Measurements from ENCODE around the gene ISM1.

Gene ISM1

DNA sequence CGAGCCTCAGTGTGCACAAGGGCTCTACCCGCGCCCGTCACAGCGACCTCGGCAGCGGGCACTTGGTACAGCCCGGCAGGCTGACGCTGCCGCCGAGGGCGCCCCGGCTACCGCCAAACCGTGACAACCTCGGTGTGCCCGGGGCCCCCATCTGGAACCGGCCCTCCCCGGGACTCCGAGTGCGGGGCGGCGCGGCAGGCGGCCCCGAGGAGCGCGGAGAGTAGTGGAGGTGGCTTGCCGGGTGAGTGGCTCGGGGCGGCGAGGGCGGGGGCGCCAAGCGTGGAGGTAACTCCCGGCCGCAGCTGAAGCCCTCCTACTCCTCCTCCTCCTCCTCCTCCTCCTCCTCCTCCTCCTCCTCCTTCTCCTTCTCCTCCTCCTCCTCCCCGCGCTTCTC is at the start of gene ISM1:
Gene ISM1, plus strand, starts transcription at position 371 of the 394 bp plus-strand sequence. CDS start 503 bp downstream, outside the sequence.
- Histone ChIP-seq H3K27ac (ENCODE audit: low read depth, low read length) (no peak within 1 kb of the TSS), H3K9ac (ENCODE audit: low read length) (peak within 1 kb of the TSS; percentile 42), H3K4me1 (ENCODE audit: control insufficient read depth, insufficient read depth, low read length) (no peaks in the 10 kb centered on the region), H3K36me3 (ENCODE audit: control insufficient read depth, insufficient read depth, low read length) (no peaks in the 10 kb centered on the region), H3K4me3 (ENCODE audit: low read depth, low read length) (peak within 1 kb of the TSS; percentile 89), H3K27me3 (ENCODE audit: control insufficient read depth, insufficient read depth, low read length) (peaks cover 79% of the 10 kb centered on the region), H3K9me3 (ENCODE audit: control insufficient read depth, insufficient read depth, low read depth, low read length) (0 out of 2 replicates have a peak, but pooled peaks cover under 1% of the 10 kb centered on the region)

DNA sequence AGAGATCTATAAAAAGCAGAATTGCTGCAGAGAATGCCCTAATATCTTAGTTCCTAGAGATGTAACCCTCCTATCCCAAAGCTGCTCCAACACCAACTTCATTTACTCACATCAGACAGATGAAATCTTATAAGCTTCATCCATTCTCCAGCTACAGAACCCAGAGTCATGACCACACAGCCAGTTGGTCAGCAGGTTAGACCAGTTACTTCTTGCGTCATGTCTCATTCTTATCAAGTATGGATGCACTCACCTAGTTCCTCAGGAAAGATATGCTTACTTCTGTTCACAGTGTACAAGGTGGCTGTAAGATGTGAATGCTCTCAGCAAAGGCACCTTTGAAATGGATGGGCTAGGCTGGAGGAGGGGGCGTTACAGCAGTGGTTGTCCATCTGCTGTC is 47.9 kb upstream of the ISM1 start:
- no peak overlapping the region for H3K27ac ChIP-seq (ENCODE audit: low read depth, low read length)
- H3K4me1 ChIP-seq (ENCODE audit: control insufficient read depth, insufficient read depth, low read length): no peaks in the 10 kb centered on the region
- peaks cover 3% of the 10 kb centered on the region; the same call in 1 of the 2 replicates for H3K9me3 ChIP-seq (ENCODE audit: control insufficient read depth, insufficient read depth, low read depth, low read length)
- H3K27me3 ChIP-seq (ENCODE audit: control insufficient read depth, insufficient read depth, low read length): no peaks in the 10 kb centered on the region
- no peaks in the 10 kb centered on the region for H3K36me3 ChIP-seq (ENCODE audit: control insufficient read depth, insufficient read depth, low read length)
- H3K4me3 ChIP-seq (ENCODE audit: low read depth, low read length): no peak overlapping the region
- no peak overlapping the region for H3K9ac ChIP-seq (ENCODE audit: low read length)

- Histone ChIP-seq H3K27ac (ENCODE audit: low read depth, low read length) (no peak overlapping the region), H3K36me3 (ENCODE audit: control insufficient read depth, insufficient read depth, low read length) (no peaks in the 10 kb centered on the region), H3K9me3 (ENCODE audit: control insufficient read depth, insufficient read depth, low read depth, low read length) (peaks cover under 1% of the 10 kb centered on the region; the same call in 1 of the 2 replicates), H3K4me1 (ENCODE audit: control insufficient read depth, insufficient read depth, low read length) (no peaks in the 10 kb centered on the region), H3K27me3 (ENCODE audit: control insufficient read depth, insufficient read depth, low read length) (no peaks in the 10 kb centered on the region), H3K4me3 (ENCODE audit: low read depth, low read length) (no peak overlapping the region), H3K9ac (ENCODE audit: low read length) (no peak overlapping the region)
Observed at GRCh38 chr20:13174402-13174801, 46.7 kb upstream of the ISM1 start.

DNA sequence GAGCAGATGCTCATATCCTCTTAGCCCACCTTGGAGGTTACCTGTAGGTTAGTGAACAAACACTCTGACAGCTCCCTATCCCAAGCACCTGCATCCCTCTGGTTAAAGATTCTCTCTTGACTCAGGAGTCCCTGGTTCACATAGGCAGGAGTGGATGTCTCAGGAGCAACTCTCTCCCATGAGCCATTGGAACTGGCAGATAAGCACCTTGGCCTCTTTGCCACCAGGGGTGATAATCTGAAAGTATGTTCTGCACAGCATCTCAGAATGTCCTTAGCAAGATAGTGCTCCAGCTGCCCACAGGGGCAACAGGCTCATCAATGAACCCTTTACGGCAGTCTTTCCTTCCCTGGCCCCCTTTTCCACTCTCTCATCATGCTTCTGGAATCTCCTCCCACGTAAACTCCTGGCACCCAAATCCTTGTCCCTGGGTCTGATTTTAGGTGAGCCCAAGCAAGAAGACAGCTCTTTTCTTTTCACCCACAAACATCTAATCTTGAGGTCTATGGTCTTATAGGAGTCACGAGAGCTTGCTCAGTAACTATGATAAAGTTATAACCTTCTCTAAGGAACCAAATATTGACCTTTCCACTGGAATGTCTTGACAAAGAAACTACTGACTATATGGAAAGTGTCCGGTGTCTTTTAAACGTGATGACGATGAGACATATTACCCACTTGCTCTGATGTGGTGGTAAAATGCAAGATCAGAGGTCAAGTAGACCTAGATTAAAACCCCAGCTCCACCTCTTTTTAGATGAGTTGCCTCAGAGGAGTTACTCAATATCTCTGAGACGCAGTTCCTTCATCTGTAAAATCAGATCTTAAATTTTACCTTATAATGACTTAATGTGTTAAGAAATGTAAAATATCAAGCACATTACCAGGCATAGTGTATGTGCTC is 39.8 kb upstream of the ISM1 start:
- no peak overlapping the region for H3K27ac ChIP-seq (ENCODE audit: low read depth, low read length)
- no peaks in the 10 kb centered on the region for H3K9me3 ChIP-seq (ENCODE audit: control insufficient read depth, insufficient read depth, low read depth, low read length)
- no peak overlapping the region for H3K4me3 ChIP-seq (ENCODE audit: low read depth, low read length)
- peaks cover 11% of the 10 kb centered on the region for H3K4me1 ChIP-seq (ENCODE audit: control insufficient read depth, insufficient read depth, low read length)
- H3K27me3 ChIP-seq (ENCODE audit: control insufficient read depth, insufficient read depth, low read length): no peaks in the 10 kb centered on the region
- no peak overlapping the region for H3K9ac ChIP-seq (ENCODE audit: low read length)
- no peaks in the 10 kb centered on the region for H3K36me3 ChIP-seq (ENCODE audit: control insufficient read depth, insufficient read depth, low read length)

DNA sequence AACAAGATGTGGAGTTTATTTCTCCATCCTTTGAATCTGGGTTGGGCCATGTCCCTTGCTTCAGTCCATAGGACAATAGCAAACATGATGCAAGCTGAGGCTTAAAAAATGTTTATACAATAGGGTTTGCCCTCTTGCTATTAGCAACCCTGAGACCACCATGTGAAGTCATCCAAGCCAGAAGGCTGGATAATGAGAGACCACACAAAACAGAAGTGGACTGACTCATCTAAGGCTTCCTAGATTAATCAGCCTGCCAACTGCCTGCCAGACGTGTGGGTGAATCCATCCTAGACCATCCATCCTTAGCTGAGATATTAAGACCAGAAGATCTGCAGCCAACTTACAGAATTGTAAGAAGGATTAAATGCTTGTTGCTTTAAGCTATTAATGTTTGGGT is 38.1 kb upstream of the ISM1 start:
- Histone ChIP-seq H3K9me3 (ENCODE audit: control insufficient read depth, insufficient read depth, low read depth, low read length) (no peaks in the 10 kb centered on the region), H3K36me3 (ENCODE audit: control insufficient read depth, insufficient read depth, low read length) (no peaks in the 10 kb centered on the region), H3K27ac (ENCODE audit: low read depth, low read length) (no peak overlapping the region), H3K9ac (ENCODE audit: low read length) (no peak overlapping the region), H3K27me3 (ENCODE audit: control insufficient read depth, insufficient read depth, low read length) (no peaks in the 10 kb centered on the region), H3K4me1 (ENCODE audit: control insufficient read depth, insufficient read depth, low read length) (peaks cover 17% of the 10 kb centered on the region), H3K4me3 (ENCODE audit: low read depth, low read length) (no peak overlapping the region)

- H3K9ac ChIP-seq (ENCODE audit: low read length): no peak overlapping the region
- peaks cover 17% of the 10 kb centered on the region for H3K4me1 ChIP-seq (ENCODE audit: control insufficient read depth, insufficient read depth, low read length)
- no peaks in the 10 kb centered on the region for H3K27me3 ChIP-seq (ENCODE audit: control insufficient read depth, insufficient read depth, low read length)
- 0 out of 2 replicates have a peak overlapping the region, but pooled peaks have one; percentile 31 for H3K27ac ChIP-seq (ENCODE audit: low read depth, low read length)
- H3K9me3 ChIP-seq (ENCODE audit: control insufficient read depth, insufficient read depth, low read depth, low read length): no peaks in the 10 kb centered on the region
- H3K36me3 ChIP-seq (ENCODE audit: control insufficient read depth, insufficient read depth, low read length): no peaks in the 10 kb centered on the region
- H3K4me3 ChIP-seq (ENCODE audit: low read depth, low read length): no peak overlapping the region
Observed at GRCh38 chr20:13186043-13186774, 34.9 kb upstream of the ISM1 start.

GRCh38 chr20:13187899-13188298 is 33.2 kb upstream of the ISM1 start:
- Histone ChIP-seq H3K4me3 (ENCODE audit: low read depth, low read length) (no peak overlapping the region), H3K4me1 (ENCODE audit: control insufficient read depth, insufficient read depth, low read length) (peaks cover 17% of the 10 kb centered on the region), H3K27me3 (ENCODE audit: control insufficient read depth, insufficient read depth, low read length) (no peaks in the 10 kb centered on the region), H3K36me3 (ENCODE audit: control insufficient read depth, insufficient read depth, low read length) (no peaks in the 10 kb centered on the region), H3K9me3 (ENCODE audit: control insufficient read depth, insufficient read depth, low read depth, low read length) (no peaks in the 10 kb centered on the region), H3K9ac (ENCODE audit: low read length) (no peak overlapping the region), H3K27ac (ENCODE audit: low read depth, low read length) (no peak overlapping the region)

DNA sequence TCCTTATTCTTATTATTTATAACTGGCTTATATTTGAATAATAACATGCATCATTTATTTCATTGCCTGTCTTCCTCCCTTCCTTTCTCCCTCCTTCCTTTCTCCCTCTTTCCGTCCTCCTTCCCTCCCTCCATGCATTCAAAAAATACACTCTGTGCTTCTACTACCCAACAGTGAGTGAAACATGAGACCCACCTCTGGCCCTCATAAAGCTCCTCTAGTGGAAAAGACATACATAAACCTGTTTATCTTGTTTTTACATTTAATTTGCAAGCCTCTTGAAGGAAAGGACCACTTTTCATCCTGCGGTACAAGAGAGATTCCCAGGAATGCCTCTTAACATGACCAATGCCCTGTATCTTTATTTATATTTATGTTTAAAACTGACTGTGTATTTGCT is 21.8 kb upstream of the ISM1 start:
- Histone ChIP-seq H3K9ac (ENCODE audit: low read length) (no peak overlapping the region), H3K27ac (ENCODE audit: low read depth, low read length) (no peak overlapping the region)

GRCh38 chr20:13200767-13201500 is 20.1 kb upstream of the ISM1 start:
- H3K9me3 ChIP-seq (ENCODE audit: control insufficient read depth, insufficient read depth, low read depth, low read length): no peaks in the 10 kb centered on the region
- no peak overlapping the region for H3K9ac ChIP-seq (ENCODE audit: low read length)
- H3K4me1 ChIP-seq (ENCODE audit: control insufficient read depth, insufficient read depth, low read length): peaks cover 18% of the 10 kb centered on the region
- H3K27ac ChIP-seq (ENCODE audit: low read depth, low read length): no peak overlapping the region
- H3K4me3 ChIP-seq (ENCODE audit: low read depth, low read length): no peak overlapping the region
- peaks cover 3% of the 10 kb centered on the region; the same call in 1 of the 2 replicates for H3K27me3 ChIP-seq (ENCODE audit: control insufficient read depth, insufficient read depth, low read length)
- H3K36me3 ChIP-seq (ENCODE audit: control insufficient read depth, insufficient read depth, low read length): no peaks in the 10 kb centered on the region

More for the DNA sequence above, 21.8 kb upstream of the ISM1 start:
- Histone ChIP-seq H3K4me1 (ENCODE audit: control insufficient read depth, insufficient read depth, low read length) (peaks cover 18% of the 10 kb centered on the region), H3K27me3 (ENCODE audit: control insufficient read depth, insufficient read depth, low read length) (peaks cover 3% of the 10 kb centered on the region; the same call in 1 of the 2 replicates), H3K9me3 (ENCODE audit: control insufficient read depth, insufficient read depth, low read depth, low read length) (no peaks in the 10 kb centered on the region), H3K4me3 (ENCODE audit: low read depth, low read length) (no peak overlapping the region), H3K36me3 (ENCODE audit: control insufficient read depth, insufficient read depth, low read length) (no peaks in the 10 kb centered on the region)

GRCh38 chr20:13202565-13202964 is 18.5 kb upstream of the ISM1 start:
- no peak overlapping the region for H3K9ac ChIP-seq (ENCODE audit: low read length)
- no peaks in the 10 kb centered on the region for H3K36me3 ChIP-seq (ENCODE audit: control insufficient read depth, insufficient read depth, low read length)
- H3K27ac ChIP-seq (ENCODE audit: low read depth, low read length): no peak overlapping the region
- no peak overlapping the region for H3K4me3 ChIP-seq (ENCODE audit: low read depth, low read length)
- peaks cover 3% of the 10 kb centered on the region; the same call in 1 of the 2 replicates for H3K27me3 ChIP-seq (ENCODE audit: control insufficient read depth, insufficient read depth, low read length)
- H3K4me1 ChIP-seq (ENCODE audit: control insufficient read depth, insufficient read depth, low read length): peaks cover 14% of the 10 kb centered on the region
- no peaks in the 10 kb centered on the region for H3K9me3 ChIP-seq (ENCODE audit: control insufficient read depth, insufficient read depth, low read depth, low read length)
